WTC11 (cell line): ENCODE measurements around the gene RASGEF1C. TPM values are rescaled to one million over a fixed set of nuclear protein-coding genes. Genes with fewer than 3 reads are reported as not detected.

ENCODE experiments used
- ATAC-seq: fragments of 200-7000 bp; cut with Tn5 transposase; 2 replicates; pipeline ENCODE4 v1.10.0; 2021; ENCODE audit warnings: mild to moderate bottlenecking, moderate library complexity
- CTCF ChIA-PET: fragments of 300-600 bp; sonication (Branson Sonifier 250); formaldehyde crosslinking; loops from one replicate; lab custom pipeline; 2021; ENCODE audit warnings: antibody characterized with exemption; lab: Charles Lee
- POLR2A ChIA-PET: fragments of 350-600 bp; sonication (Branson Sonifier 250); formaldehyde crosslinking; loops from one replicate; lab custom pipeline; 2021; ENCODE audit warnings: antibody characterized with exemption; lab: Charles Lee
- DNase-seq: peaks from one replicate; pipeline ENCODE4 v3.0.0; 2021; ENCODE audit warnings: low spot score
- H3K27ac Mint-ChIP-seq: 2 replicates; pipeline ENCODE4 v1.8.0; 2021; ENCODE audit warnings: mixed read lengths
- H3K27me3 Mint-ChIP-seq: 2 replicates; pipeline ENCODE4 v1.8.0; 2021; ENCODE audit warnings: low read depth, mild to moderate bottlenecking, moderate library complexity, mixed read lengths
- H3K36me3 Mint-ChIP-seq: 2 replicates; pipeline ENCODE4 v1.8.0; 2021; ENCODE audit warnings: mixed read lengths
- H3K4me1 Mint-ChIP-seq: 2 replicates; pipeline ENCODE4 v1.8.0; 2022; ENCODE audit warnings: mixed read lengths
- H3K4me3 Mint-ChIP-seq: 2 replicates; pipeline ENCODE4 v1.8.0; 2021; ENCODE audit warnings: mild to moderate bottlenecking, moderate library complexity, mixed read lengths
- H3K9me3 Mint-ChIP-seq: 2 replicates; pipeline ENCODE4 v1.8.0; 2021; ENCODE audit warnings: mixed read lengths
- ARID4B ChIP-seq: sonication (generic); formaldehyde crosslinking; IDR thresholded peaks from 2 replicates; pipeline ENCODE4 v1.8.0; 2023; ENCODE audit warnings: missing genetic modification reagents, mild to moderate bottlenecking, borderline replicate concordance
- E2F5 ChIP-seq: sonication (generic); formaldehyde crosslinking; IDR thresholded peaks from 2 replicates; pipeline ENCODE4 v1.8.1; 2022; ENCODE audit warnings: mild to moderate bottlenecking, moderate library complexity, missing genetic modification reagents
- ESRRA ChIP-seq: sonication (generic); formaldehyde crosslinking; IDR thresholded peaks from 2 replicates; pipeline ENCODE4 v1.8.1; 2022; ENCODE audit warnings: mild to moderate bottlenecking, missing genetic modification reagents, borderline replicate concordance
- HMGXB4 ChIP-seq: sonication (generic); formaldehyde crosslinking; IDR thresholded peaks from 2 replicates; pipeline ENCODE4 v1.8.1; 2023; ENCODE audit warnings: mild to moderate bottlenecking, moderate library complexity, missing genetic modification reagents
- OVOL2 ChIP-seq: fragments of 250-450 bp; sonication (Bioruptor Pico); IDR thresholded peaks from 2 replicates; pipeline ENCODE4 v1.9.0; 2021; ENCODE audit warnings: mild to moderate bottlenecking, borderline replicate concordance
- SMAD4 ChIP-seq: sonication (generic); formaldehyde crosslinking; IDR thresholded peaks from 2 replicates; pipeline ENCODE4 v1.8.0; 2022; ENCODE audit warnings: mild to moderate bottlenecking, missing genetic modification reagents
- SP1 ChIP-seq: sonication (generic); formaldehyde crosslinking; conservative IDR thresholded peaks from 2 replicates; pipeline ENCODE4 v1.8.1; 2022; ENCODE audit warnings: missing genetic modification reagents
- TP53 ChIP-seq: sonication (generic); formaldehyde crosslinking; IDR thresholded peaks from 2 replicates; pipeline ENCODE4 v1.8.1; 2023; ENCODE audit warnings: mild to moderate bottlenecking, missing genetic modification reagents
- ZMAT4 ChIP-seq: fragments of 250-450 bp; sonication (Bioruptor Pico); IDR thresholded peaks from 2 replicates; pipeline ENCODE4 v1.9.0; 2021; ENCODE audit warnings: mild to moderate bottlenecking
- total RNA-seq: library from RNA; stranded (reverse); gene quantifications from 3 replicates; pipeline ENCODE4 v1.2.3, GENCODE V29; 2021
- TF ChIP-seq, protein P1 (sequence below): sonication (generic); formaldehyde crosslinking; IDR thresholded peaks from 2 replicates; pipeline ENCODE4 v1.8.1; 2022; ENCODE audit warnings: low read depth, mild to moderate bottlenecking, moderate library complexity, missing genetic modification reagents, borderline replicate concordance
- TF ChIP-seq, protein P2 (sequence below): sonication (generic); formaldehyde crosslinking; IDR thresholded peaks from 2 replicates; pipeline ENCODE4 v1.8.1; 2022; ENCODE audit warnings: mild to moderate bottlenecking, missing genetic modification reagents, moderate library complexity, borderline replicate concordance
- TF ChIP-seq, protein P3 (sequence below): sonication (generic); formaldehyde crosslinking; IDR thresholded peaks from 2 replicates; pipeline ENCODE4 v1.8.1; 2023; ENCODE audit warnings: mild to moderate bottlenecking, missing genetic modification reagents
- TF ChIP-seq, protein P4 (sequence below): sonication (generic); formaldehyde crosslinking; IDR thresholded peaks from 2 replicates; pipeline ENCODE4 v1.8.1; 2023; ENCODE audit warnings: mild to moderate bottlenecking, missing genetic modification reagents, borderline replicate concordance
- TF ChIP-seq, protein P5 (sequence below): sonication (generic); formaldehyde crosslinking; conservative IDR thresholded peaks from 2 replicates; pipeline ENCODE4 v1.8.1; 2023; ENCODE audit warnings: mild to moderate bottlenecking, low read depth, missing genetic modification reagents, moderate library complexity

RASGEF1C gene
- total RNA-seq, 1 experiment from 2014 or later = 0.96 TPM

DNA sequence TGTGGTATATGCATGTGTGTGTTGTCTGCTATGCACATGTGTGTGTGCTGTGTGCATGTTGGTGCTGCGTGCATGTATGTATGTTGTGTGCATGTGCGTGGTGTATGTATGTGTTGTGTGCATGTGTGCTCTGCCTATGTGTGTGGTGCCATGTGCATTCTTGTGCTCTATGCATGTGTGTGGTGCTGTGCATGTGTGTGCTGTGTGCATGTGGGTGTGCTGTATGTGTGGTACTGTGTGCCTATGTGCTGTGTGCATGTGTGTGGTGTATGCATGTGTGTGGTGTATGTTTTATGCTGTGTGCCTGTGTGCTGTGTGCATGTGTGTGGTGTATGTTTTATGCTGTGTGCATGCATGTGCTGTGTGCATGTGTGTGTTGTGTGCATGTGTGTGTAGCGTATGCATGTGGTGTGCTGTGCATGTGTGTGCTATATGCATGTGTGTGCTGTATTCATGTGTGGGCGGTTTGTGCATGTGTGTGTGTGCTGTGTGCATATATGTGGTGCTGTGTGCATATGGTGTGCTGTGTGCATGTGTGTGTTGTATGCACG, 4.7 kb upstream of the RASGEF1C start (continued):
- no peak for TF ChIP-seq ARID4B (CRISPR knock-in tag)
- no peak for TF ChIP-seq ZMAT4 (CRISPR knock-in tag)
- TF ChIP-seq, protein P1, sequence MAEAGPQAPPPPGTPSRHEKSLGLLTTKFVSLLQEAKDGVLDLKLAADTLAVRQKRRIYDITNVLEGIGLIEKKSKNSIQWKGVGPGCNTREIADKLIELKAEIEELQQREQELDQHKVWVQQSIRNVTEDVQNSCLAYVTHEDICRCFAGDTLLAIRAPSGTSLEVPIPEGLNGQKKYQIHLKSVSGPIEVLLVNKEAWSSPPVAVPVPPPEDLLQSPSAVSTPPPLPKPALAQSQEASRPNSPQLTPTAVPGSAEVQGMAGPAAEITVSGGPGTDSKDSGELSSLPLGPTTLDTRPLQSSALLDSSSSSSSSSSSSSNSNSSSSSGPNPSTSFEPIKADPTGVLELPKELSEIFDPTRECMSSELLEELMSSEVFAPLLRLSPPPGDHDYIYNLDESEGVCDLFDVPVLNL = no peak

GRCh38 chr5:180213256-180213600, 4.2 kb upstream of the RASGEF1C start:
- TF ChIP-seq SP1 (CRISPR knock-in tag) (no peak), TP53 (CRISPR knock-in tag) (no peak), HMGXB4 (CRISPR knock-in tag) (no peak), E2F5 (no peak), OVOL2 (no peak), SMAD4 (CRISPR knock-in tag) (no peak), ESRRA (no peak)
- TF ChIP-seq, protein P2, sequence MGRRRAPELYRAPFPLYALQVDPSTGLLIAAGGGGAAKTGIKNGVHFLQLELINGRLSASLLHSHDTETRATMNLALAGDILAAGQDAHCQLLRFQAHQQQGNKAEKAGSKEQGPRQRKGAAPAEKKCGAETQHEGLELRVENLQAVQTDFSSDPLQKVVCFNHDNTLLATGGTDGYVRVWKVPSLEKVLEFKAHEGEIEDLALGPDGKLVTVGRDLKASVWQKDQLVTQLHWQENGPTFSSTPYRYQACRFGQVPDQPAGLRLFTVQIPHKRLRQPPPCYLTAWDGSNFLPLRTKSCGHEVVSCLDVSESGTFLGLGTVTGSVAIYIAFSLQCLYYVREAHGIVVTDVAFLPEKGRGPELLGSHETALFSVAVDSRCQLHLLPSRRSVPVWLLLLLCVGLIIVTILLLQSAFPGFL = no peak
- TF ChIP-seq, protein P3, sequence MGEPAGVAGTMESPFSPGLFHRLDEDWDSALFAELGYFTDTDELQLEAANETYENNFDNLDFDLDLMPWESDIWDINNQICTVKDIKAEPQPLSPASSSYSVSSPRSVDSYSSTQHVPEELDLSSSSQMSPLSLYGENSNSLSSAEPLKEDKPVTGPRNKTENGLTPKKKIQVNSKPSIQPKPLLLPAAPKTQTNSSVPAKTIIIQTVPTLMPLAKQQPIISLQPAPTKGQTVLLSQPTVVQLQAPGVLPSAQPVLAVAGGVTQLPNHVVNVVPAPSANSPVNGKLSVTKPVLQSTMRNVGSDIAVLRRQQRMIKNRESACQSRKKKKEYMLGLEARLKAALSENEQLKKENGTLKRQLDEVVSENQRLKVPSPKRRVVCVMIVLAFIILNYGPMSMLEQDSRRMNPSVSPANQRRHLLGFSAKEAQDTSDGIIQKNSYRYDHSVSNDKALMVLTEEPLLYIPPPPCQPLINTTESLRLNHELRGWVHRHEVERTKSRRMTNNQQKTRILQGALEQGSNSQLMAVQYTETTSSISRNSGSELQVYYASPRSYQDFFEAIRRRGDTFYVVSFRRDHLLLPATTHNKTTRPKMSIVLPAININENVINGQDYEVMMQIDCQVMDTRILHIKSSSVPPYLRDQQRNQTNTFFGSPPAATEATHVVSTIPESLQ (CRISPR knock-in tag) = no peak
- TF ChIP-seq, protein P4, sequence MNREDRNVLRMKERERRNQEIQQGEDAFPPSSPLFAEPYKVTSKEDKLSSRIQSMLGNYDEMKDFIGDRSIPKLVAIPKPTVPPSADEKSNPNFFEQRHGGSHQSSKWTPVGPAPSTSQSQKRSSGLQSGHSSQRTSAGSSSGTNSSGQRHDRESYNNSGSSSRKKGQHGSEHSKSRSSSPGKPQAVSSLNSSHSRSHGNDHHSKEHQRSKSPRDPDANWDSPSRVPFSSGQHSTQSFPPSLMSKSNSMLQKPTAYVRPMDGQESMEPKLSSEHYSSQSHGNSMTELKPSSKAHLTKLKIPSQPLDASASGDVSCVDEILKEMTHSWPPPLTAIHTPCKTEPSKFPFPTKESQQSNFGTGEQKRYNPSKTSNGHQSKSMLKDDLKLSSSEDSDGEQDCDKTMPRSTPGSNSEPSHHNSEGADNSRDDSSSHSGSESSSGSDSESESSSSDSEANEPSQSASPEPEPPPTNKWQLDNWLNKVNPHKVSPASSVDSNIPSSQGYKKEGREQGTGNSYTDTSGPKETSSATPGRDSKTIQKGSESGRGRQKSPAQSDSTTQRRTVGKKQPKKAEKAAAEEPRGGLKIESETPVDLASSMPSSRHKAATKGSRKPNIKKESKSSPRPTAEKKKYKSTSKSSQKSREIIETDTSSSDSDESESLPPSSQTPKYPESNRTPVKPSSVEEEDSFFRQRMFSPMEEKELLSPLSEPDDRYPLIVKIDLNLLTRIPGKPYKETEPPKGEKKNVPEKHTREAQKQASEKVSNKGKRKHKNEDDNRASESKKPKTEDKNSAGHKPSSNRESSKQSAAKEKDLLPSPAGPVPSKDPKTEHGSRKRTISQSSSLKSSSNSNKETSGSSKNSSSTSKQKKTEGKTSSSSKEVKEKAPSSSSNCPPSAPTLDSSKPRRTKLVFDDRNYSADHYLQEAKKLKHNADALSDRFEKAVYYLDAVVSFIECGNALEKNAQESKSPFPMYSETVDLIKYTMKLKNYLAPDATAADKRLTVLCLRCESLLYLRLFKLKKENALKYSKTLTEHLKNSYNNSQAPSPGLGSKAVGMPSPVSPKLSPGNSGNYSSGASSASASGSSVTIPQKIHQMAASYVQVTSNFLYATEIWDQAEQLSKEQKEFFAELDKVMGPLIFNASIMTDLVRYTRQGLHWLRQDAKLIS (CRISPR knock-in tag) = no peak
- TF ChIP-seq, protein P5, sequence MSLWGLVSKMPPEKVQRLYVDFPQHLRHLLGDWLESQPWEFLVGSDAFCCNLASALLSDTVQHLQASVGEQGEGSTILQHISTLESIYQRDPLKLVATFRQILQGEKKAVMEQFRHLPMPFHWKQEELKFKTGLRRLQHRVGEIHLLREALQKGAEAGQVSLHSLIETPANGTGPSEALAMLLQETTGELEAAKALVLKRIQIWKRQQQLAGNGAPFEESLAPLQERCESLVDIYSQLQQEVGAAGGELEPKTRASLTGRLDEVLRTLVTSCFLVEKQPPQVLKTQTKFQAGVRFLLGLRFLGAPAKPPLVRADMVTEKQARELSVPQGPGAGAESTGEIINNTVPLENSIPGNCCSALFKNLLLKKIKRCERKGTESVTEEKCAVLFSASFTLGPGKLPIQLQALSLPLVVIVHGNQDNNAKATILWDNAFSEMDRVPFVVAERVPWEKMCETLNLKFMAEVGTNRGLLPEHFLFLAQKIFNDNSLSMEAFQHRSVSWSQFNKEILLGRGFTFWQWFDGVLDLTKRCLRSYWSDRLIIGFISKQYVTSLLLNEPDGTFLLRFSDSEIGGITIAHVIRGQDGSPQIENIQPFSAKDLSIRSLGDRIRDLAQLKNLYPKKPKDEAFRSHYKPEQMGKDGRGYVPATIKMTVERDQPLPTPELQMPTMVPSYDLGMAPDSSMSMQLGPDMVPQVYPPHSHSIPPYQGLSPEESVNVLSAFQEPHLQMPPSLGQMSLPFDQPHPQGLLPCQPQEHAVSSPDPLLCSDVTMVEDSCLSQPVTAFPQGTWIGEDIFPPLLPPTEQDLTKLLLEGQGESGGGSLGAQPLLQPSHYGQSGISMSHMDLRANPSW (CRISPR knock-in tag) = no peak
- TF ChIP-seq, all 79 proteins: peak for 0
- H3K27ac Mint-ChIP-seq = no peak overlapping the region
- peaks cover 9% of the 10 kb centered on the region for H3K9me3 Mint-ChIP-seq
- ATAC-seq (no peak), DNase-seq (no peak)
- peaks cover 3% of the 10 kb centered on the region for H3K4me1 Mint-ChIP-seq
- H3K4me3 Mint-ChIP-seq = no peak overlapping the region
- H3K27me3 Mint-ChIP-seq = peaks cover 21% of the 10 kb centered on the region
- peaks cover 4% of the 10 kb centered on the region; the same call in 1 of the 2 replicates for H3K36me3 Mint-ChIP-seq
- ChIA-PET CTCF (no interaction called here), POLR2A (no interaction called here)
